Measurements from ENCODE around the gene RXFP2.

RXFP2 gene

GRCh38 chr13:31747966-31748365 lies 8.6 kb downstream of the RXFP2 start:
- TF ChIP-seq CTCF (IDR thresholded peaks at IDR 0.05; ENCODE audit: borderline replicate concordance, insufficient read depth, low read depth, low read length) = no peak
- H3K4me3 ChIP-seq (ENCODE audit: low read depth, low read length) = no peak overlapping the region

GRCh38 chr13:31749929-31750328 lies 10.6 kb downstream of the RXFP2 start:
- H3K4me3 ChIP-seq (ENCODE audit: low read depth, low read length) = no peak overlapping the region
- TF ChIP-seq CTCF (IDR thresholded peaks at IDR 0.05; ENCODE audit: borderline replicate concordance, insufficient read depth, low read depth, low read length) = no peak

GRCh38 chr13:31755211-31755610 lies 15.9 kb downstream of the RXFP2 start:
- no peak for TF ChIP-seq CTCF (IDR thresholded peaks at IDR 0.05; ENCODE audit: borderline replicate concordance, insufficient read depth, low read depth, low read length)
- no peak overlapping the region for H3K4me3 ChIP-seq (ENCODE audit: low read depth, low read length)

DNA sequence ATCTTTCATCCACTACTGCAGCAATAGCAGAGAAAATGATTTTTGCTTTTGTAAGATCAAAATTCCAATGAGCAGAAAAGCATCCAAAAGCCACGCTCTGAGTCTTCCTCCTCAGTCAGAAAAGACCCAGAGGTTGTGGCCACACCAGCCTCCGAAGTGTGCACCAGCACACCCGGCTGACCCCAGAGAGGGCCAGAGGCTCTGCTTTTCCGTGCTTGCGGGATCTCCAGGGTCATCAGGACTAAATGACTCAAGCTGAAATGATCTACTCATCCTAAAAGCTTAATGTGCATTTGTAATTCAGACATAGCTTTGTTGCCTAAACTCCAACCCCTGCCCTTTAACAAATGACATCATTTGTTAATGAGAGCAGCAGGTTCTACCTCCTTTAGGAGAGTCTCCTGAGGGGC lies 16.5 kb downstream of the RXFP2 start:
- no peak for TF ChIP-seq CTCF (IDR thresholded peaks at IDR 0.05; ENCODE audit: borderline replicate concordance, insufficient read depth, low read depth, low read length)
- no peak overlapping the region for H3K4me3 ChIP-seq (ENCODE audit: low read depth, low read length)

DNA sequence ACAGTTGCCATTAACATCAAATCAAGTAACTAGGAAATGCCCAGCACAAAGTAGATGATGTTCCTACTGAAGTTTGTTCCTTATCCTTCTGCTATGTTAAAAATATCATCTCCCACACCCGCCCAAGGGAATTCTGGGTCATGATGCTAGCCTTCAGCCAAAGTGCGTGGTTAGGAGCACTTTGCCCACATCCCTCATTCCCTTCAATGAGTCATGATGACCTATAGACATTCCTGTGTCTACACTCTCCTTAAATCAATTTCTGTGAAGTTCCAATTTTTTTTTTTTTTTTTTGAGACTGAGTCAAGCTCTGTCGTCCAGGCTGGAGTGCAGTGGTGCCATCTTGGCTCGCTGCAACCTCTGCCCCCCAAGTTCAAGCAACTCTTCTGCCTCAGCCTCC lies 17.0 kb downstream of the RXFP2 start:
- TF ChIP-seq CTCF (IDR thresholded peaks at IDR 0.05; ENCODE audit: borderline replicate concordance, insufficient read depth, low read depth, low read length) = no peak
- H3K4me3 ChIP-seq (ENCODE audit: low read depth, low read length) = no peak overlapping the region

DNA sequence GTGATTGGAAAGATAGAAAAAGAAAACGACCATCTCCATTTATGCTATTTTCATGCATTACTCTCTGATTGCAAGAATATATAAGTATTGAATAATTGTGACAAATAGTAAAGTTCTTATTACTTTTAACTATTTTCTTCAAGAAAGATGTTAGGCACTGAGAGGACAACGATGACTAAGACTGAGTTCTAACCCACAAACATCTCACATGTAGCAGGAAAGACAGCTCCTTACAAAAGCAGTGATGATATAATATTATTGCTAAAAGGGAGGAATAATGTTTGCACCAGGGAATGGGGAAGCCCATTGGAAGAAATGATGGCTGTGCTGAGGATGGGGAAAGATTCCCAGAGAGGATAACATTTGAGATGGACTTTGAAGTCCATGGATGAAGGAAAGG lies 22.6 kb downstream of the RXFP2 start:
- TF ChIP-seq CTCF (IDR thresholded peaks at IDR 0.05; ENCODE audit: borderline replicate concordance, insufficient read depth, low read depth, low read length) = no peak
- H3K4me3 ChIP-seq (ENCODE audit: low read depth, low read length) = no peak overlapping the region

DNA sequence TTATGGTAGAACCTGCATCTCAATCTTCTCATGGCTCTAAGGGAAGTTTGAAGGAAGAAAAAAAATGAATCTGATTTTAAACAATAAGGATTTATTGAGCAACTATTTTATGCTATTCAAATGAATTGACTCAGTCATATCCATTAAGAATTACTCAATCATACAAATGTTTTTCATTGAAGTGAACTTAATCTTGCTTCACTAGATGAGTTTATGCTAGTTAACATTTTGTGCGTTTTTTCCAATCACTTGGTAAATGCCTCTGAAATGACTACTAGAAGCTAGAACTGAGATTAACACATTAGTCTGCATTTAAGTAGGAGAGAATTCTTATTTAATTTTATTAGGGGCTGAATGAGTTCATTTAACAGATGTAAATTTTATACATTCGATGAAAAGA lies 25.2 kb downstream of the RXFP2 start:
- no peak for TF ChIP-seq CTCF (IDR thresholded peaks at IDR 0.05; ENCODE audit: borderline replicate concordance, insufficient read depth, low read depth, low read length)
- H3K4me3 ChIP-seq (ENCODE audit: low read depth, low read length) = no peak overlapping the region
